HCEC 1CT (cell line): ENCODE data around the gene DGKG.

Experiments
- DNase-seq: peaks from one replicate; pipeline ENCODE4 v3.0.0-alpha.2; 2017

Gene DGKG

DNA sequence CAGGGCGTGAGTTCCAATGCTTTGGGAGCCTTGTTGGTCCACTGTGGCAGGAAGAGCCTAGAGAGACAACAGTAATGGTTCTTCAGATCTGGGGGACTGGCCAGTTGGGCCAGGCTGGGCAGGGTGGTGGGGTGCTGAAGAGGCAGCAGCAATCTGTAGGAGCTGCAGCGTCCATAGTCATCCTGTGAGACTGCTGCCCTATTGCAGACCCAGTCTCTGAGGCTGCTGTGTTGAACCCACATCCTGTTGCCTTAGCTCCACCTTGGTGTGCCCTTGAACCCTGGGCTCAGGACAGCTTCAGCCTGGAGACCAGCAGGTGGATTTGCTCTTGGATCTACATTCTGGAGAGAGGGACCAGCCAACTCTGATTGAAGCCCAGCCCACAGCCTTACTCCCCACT, 229.5 kb downstream of the DGKG start:
- DNase-seq, result no peak

DNA sequence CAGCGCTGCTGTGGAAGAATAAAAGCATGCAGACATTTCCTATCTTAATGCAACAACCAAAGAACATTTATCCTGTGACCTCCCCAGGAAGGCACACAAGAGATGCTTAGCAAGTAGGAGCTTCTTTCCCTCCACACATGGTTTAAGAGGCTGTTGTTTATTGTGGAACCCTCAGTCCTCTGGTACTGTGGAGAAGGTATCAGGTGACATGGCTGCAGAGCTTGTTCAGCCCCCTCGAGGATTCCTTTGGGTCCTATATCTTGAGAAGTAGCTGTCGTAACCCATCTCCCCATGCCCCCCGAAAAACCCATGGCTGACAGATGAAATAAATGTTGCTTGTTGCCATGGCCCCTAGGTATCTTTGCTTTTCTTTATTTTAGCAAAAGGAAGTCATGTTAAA, 232.8 kb downstream of the DGKG start:
- no peak for DNase-seq

DNA sequence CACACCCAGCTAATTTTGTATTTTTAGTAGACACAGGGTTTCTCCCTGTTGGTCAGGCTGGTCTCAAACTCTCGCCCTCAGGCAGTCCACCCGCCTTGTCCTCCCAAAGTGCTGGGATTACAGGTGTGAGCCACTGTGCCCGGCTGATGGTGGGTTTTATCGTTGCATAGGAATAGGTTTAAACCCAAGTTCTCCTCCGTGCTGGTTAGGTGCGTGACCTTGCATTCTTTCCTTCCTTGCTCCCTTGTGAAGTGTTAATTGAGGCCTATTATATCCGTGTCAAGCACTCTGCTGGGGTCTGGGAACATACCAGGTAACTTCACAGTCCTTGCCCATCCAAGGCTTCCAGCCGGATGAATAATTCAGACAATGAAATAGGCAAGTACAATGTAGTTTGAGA, 233.9 kb downstream of the DGKG start:
- no peak for DNase-seq

DNA sequence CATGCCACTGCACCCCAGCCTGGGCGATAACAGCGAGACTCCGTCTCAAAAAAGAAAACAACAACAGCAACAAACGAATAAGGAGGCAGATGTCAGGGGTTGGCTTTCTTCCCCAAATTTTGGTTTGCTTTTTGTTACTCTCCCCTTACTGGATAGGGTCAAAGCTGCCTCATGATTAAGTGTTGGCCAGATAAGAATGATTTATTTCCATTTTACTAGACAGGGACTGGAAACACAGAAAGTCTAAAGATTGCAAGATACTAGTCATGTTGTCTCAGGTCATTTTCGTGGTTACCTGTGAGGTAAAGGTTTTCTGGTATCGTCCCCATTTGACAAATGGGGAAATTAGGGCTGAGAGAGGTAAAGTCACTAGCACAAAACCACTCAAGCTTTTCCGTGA, 234.6 kb downstream of the DGKG start:
- DNase-seq, result no peak

DNA sequence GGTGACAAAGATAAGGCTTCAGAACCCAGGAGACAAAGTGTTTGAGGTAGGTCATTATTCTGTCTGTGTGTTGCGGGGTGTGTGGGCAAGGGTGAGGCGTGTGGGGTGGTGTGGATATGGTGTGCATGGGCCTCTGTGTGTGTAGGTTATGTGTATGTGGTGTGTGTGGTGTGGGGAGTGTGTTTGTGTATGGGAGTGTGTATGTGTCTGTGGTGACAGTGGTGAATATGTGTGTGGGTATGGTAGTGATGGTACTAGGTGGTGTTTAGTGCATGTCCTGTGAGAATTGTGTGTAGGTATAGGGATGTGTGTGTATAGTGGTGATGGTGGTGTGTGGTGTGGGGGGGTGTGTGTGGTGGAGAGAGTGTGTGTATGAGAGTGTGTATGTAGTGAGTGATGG, 236.9 kb downstream of the DGKG start:
- no peak for DNase-seq

DNA sequence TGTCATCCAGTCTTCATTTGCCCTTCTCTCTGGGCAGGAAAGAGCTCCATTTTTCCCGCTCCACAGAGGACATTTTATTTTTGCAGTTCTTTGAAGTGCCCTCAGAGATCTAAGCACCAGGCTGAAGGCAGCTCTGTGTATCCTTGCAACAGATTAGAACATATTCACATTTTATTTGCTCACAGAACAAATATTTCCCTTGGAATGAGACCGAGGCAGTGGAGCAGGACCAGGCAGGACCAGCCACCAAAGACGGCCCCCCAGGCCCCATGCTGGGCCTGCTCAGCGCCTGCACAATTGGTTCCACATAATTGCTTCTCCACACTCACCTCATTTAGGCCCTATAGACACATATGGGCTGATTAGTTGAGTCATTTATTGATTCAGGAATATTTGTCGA, 237.4 kb downstream of the DGKG start:
- DNase-seq, result no peak

DNA sequence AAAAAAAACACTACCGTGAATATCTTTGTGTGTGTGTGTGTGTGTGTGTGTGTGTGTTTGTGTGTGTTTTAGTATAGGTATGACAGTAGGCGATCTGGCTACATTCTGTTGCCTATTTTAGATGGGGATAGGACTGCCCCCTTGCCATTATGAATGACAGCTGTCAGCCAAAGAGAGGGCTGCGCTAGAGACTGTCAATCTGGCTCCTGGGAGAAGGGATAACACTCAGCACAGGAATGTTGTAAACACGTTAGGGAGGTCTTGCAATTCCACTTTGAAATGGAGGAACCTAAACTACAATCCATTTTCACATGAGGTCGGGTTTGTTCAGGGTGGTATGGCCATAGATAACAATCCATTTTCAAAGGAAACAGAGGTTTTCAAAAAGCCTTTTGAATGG, 239.0 kb downstream of the DGKG start:
- DNase-seq, result no peak

DNA sequence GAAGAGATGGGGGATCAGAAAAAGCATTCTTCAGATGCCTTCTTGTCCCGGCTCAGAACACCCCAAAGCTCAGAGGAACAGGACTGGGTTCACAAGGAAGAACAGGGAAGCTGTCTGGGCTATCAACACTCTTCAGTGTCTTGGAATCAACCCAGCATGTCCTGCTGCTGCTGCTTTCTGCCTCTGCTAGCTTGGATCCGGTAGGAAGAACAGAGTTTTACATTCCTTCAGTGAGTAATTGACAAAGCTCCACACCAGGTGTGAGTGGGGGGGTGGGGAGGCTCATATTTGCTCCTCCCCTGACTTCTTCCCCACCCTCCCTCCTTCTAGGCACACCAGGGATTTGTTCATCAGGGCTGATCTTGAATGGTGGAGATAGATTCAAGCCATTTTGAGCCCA, 240.1 kb downstream of the DGKG start:
- DNase-seq, result no peak

DNA sequence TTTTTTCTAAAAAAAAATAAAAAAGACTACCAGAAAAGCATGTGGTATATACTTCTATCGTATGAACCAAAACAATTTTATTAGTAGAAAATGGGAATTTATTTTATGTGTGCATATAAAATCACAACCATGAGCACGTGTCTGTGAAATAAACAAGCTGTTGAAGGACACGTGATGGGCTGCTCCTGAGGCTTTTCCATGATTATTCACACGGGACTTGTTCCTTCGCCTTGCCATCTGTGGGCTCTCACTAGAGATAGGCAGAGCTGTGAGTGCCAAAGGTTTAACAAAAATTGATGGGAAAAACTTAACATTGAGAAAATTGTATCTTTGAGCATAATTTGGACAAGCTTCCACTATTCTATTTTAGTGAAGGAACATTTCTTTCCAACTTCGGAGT, 240.8 kb downstream of the DGKG start:
- DNase-seq, result no peak

DNA sequence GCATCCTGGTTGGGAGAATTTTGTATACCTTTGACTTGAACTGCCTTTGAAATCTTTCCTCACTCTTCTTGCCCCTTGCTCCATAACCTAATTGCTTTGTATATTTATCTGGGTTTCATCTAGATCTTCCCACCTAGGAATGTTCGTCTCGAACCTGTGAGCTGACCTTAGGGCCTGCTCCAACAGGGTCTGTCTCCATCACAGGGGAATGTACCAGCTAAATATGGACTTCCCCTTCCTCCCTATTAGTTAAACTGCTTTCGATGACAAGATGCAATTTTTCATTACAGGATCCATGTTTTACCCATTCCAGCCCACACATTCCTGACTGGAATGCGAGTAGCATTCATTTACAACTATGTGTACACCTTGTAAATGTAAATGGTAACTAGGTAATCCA, 242.5 kb downstream of the DGKG start:
- no peak for DNase-seq

DNA sequence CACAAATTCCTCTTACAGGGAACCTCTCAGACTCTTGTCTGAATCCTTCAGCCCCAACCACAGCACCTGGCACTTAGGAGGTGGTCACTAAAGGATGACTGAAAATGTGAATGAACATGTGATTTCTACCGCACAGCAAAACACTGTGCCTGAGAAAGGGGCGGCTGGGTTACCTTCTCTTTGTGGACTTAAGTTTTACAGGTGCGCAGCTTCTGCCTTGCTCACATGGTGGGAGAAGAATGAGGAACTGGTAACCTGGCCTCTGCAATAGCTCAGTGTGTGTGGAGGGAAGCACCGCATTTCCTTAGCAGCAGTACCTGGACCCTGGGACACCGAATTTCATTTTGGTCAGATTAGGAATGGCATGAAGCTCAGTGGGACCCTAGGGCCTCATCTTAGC, 243.3 kb downstream of the DGKG start:
- DNase-seq, result no peak

DNA sequence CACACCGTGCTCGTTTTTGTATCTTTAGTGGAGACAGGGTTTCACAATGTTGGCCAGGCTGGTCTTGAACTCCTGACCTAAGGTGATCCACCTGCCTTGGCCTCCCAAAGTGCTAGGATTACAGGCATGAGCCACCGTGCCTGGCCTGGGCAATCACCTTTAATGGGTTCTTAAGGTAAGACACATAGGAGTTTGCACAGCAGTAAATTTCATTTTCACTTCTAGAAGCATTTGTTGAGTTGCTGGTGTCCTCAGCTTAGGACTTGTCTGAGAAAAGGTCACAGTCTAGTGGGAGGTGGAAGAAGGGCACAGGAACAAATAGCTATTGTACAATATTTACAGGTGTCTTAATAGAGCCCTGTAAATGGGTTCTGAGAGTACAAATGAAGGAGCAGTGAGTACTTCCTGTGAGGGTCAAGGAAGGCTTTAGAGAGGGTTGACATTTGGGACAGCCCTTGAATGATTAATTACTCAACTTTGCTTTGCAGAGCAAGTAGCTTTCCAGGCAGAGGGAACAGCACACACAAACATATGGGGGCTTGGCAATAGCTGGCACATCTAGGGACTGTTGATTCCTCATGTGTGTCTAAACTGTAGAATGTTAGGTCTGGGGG, 244.4 kb downstream of the DGKG start:
- no peak for DNase-seq

DNA sequence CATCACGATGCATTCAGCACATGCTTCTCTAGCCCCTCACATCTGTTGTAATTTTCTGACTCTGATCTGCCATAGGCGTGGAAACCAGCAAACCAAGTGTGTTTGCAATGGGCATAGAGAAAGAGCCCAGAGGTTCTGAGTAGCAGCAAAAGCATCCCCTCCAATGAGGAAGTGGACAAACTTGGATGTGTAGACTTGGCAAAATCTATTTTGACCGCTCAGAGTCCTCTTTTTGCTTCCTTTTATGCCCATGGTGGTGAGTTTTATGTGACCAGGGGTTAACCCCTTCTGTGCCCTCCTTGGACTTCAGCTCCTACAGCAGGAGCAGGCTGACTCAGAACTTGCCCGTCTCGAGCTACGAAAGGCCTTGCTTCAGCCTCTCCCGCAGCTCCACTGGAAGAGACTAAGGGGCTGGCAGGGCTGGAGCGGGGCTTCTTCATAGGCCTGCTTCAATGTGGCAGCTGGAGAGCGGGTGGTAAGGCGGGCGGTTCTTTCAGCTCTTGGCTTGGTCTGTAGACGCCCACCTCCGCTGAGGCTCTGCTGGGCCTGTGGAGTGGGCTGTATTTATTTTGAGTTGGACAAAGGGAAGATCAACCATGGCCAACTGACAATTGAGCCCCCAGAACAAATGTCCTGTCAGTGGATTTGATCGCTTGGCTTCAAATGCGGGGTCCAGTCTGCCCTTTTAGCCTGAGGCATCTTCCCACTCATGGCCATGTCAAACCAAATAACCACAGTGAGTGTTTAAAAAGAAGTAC, 246.6 kb downstream of the DGKG start:
- DNase-seq, result no peak

DNA sequence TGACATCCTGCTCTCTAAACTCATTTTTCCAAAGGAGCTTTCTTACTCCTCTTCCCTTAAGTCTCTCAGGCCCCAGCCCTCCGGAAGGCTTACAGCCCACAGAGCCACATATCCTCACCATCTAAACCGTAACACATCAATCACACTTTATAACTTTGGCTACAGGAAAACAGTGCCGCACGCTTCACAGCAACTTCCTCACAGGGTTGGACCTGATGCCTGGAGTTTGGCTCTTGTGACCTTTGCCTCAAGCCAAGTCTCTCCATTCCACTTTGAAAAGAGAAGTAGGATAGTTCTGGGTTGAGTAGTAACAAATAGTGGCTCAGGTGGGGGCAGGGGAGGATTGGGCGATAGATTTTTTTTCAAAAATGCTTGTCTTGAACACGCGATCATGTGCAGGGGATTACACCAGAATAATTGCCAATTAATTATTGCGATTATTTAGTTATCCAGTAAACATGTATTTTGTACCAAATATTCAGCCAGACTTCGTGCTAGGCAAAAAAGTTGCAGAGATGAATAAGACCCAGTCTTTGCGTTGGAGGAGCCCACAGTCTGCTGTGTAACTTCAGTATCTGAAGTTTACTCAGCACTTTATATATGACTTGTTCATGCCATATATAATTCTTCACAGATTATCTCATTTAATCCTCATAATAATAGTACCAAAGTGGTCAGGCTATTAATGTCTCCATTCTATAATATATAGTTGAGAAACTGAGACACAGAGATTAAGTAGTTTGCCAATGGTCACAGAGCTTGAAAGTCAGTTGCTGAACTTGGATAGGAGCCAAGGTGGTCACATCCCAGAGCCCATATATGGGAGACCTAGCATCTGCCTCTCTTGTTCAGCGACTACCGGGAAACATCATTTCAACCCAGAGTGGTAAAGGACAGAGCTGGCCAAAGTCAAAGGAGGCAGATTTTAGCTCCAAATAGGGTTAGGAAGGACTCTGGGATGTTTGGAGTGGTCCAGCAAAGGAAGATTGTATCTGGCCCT, 250.8 kb downstream of the DGKG start:
- no peak for DNase-seq

DNA sequence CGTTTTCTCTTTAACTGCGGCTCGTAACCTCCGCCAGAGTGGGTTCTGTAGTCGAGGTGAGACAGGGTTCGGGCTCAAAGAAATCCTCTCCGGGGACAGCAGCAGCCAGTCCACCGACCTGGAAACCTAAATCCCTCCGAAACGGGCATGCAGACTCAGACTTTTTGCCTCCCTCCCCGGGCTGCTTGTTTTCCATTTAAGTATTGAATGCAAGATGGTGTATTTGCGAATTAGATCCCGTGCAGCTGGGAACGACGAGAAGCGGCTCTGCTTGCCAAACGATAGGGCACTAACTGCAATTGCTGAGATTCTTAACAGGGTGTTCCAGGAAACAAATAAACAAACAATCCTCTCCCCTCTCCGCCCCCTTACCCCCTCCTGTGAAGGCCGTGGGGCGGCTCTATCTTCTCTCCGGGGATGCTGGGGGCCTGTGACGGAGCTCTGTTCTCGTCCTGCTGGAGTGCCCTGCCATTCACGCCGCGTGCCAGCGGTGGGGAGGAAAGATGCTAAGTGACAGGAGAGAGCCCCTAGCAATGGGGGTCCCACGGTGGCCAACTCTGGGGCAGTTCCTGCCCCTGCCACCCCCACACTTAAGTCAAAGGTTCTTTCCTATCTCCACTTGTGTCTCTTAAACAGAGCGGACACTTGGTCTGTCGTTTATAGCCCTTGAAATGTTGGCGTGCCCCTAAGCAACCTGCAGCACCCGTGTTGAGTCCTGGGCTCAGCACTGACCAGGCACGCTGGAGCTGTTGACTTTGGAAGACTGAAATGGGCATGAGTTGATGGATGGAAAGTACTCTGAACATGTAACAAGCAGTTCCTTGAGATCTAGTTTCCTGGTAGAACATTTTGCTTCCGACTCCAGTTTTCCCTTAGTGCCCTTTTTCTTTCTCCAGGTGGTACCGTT, 251.9 kb downstream of the DGKG start:
- peak; percentile 21 for DNase-seq

DNA sequence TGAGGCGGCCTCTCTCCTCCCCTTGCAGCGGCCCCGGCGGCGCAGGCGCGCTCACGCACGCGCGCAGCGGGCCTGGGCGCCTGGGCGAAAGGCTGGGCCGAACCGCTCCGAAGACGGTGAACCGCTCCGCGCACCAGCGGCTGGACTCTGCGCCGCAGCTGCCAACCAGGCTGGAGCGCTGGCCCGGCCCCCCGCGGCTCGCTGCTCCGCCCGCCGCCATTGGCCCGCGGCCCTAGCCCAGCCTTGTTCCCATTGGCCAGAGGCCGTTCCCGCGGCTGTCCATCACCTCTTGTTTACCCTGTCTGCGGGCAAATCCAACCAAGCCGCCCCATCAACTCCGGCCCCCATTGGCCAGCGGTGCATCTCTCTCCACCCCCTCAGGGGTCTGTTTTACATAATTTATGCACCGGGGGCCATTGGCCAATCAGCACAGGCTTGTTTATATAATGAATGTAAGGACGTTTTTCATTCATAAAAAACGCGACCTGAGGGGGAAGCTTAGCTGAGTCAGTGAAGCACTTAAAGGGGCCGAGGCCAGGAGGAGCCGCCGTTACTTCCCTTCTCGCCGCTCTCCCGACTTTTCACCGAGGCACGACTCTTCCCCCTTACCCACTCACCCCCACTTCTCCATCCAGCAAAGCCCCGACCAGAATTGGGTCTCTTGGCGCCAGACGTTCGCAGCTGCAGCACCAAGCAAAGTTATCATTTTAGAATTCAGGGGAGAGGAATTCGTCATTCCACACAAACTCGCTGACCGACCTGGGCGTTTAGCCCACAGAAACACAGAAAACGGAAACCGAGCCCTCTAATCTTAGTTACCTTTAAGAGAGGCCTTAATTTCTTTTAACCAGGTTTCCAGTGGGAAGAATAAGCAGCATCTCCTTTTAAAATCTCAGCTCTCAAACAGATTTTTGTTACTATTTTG, 252.8 kb downstream of the DGKG start, which contains the start of gene ETV5:
Gene ETV5, minus strand, starts transcription at position 149 of the 925 bp plus-strand sequence. CDS start 3,221 bp downstream, outside the sequence.
- DNase-seq, result peak; percentile 100

DNA sequence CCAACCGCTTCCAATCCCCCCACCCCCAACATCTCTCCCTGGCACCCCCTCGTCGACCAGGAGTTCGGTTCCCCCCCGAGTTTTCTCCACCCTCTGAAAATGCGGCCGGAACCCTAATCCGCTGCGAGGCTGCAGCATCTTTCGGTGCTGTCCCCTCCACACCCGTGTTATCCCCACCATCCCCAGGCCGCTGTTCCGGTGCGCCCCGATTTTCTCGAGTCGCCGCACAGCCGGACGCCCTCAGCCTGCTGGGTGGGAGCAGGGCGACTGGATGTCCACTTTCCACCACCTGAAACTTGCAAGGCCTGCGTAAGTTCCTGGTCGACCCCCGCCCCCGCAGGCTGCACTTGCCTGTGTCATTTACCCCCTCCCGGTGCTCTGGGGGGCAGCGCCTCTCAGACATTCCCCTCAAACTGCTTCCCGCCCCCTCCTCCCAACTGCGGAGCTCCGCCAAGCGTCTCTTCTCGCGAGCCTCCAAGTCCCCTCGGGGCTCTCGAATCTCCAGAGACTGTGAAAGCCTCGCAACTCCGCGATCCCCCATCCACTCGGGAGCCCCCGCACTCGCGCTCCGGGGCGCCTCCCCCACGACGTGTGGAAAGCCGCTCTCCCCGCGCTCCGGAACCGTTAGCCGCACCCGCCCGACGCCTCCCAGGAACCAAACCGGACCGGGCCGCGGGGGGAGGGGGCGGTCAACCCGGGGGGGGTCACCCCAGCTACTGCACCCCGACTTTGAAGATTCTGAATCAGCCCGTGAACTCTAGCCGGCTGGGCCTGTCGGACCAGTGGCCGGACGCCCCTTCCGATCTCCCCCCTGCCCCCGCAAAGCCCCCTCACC, 253.7 kb downstream of the DGKG start:
- DNase-seq, result peak; percentile 61

DNA sequence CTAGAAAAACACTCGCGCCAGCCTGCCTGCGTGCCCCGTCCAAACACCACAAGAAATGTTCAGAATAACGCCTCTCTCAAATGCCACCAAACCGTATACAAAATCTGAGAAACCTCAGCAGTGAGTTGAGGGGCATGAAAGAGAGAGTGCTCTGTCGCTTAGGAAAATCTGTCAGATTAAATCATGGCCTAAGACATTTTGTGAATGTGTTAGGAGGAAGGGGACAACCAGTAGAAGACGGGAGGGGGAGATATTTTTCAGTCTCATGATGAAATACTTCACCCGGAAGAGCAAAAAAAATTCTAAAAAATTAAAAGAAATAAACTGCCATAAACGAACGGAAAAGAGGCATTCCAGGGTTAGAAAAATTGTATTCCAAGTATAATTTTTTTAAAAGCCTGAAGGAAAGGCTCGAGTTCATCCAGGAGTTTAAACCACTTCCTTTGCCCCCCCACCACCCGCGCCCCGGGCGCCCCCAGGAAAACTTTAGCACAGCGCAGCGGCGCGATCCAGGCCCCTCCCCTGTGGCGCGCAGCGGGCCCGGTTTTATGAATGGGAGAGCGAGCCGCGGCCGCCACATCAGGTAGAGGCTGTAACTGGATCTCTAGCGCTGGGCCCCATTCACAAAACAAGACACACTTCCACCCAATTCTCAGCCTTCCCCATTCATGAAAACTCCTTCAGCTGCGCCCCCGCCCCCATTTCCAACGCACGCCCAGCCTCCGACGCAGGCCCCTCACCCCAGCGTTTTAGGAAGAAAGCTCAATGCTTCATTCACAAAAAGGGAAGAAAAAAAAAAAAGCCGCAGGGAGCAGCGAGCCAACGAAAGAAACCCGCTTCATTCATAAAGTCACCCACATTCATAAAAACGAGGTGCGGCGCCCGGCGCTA, 254.6 kb downstream of the DGKG start:
- DNase-seq, result peak; percentile 73

DNA sequence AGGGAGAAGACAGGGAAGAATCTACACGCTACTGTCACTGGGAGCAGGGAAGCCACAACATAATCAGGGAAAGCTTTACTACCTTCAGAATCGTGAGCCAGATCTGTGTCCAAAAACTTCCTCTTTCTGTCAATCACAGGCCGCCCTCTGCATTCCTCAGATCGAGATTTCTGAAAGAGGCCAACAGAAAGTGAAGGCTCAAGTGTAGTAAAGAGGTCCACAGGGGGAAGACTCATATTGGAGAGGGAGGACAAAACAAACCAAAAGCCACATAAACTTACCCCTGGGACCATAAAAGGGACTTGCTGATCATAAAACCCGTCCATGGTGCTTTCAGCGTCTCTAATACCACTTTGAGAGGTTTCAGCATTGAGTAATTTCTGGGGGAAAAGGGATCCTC, 256.5 kb downstream of the DGKG start:
- no peak for DNase-seq
